Cardiac muscle cell (in vitro differentiated cells and primary cell): ENCODE data around the gene ANKRD31. TPM values are rescaled to one million over a fixed set of nuclear protein-coding genes. Genes with fewer than 3 reads are reported as not detected.

Source experiments
- DNase-seq, 2 donors: peaks; one replicate each; pipeline versions ENCODE4 v3.0.0 to v3.0.0-alpha.2; 2010 to 2017; ENCODE audit warnings: low read depth in 1 of 2, low spot score in 1 of 2
- H3K27ac ChIP-seq: fragments of 200-600 bp; sonication (generic); 2 replicates; pipeline ENCODE4 v1.5.1; 2016
- H3K27me3 ChIP-seq: fragments of 200-600 bp; sonication (generic); 2 replicates; pipeline ENCODE4 v1.6.0; 2016; ENCODE audit warnings: control low read depth
- H3K36me3 ChIP-seq: fragments of 200-600 bp; sonication (generic); 2 replicates; pipeline ENCODE4 v1.5.1; 2016; ENCODE audit warnings: control low read depth
- H3K4me1 ChIP-seq: fragments of 200-600 bp; sonication (generic); 2 replicates; pipeline ENCODE4 v1.8.1; 2017; ENCODE audit warnings: low read depth, mild to moderate bottlenecking, mixed run types
- H3K4me3 ChIP-seq: fragments of 200-600 bp; sonication (generic); 2 replicates; pipeline ENCODE4 v1.5.1; 2016; ENCODE audit warnings: mild to moderate bottlenecking
- H3K9me3 ChIP-seq: fragments of 200-600 bp; sonication (generic); 2 replicates; pipeline ENCODE4 v1.5.1; 2017; ENCODE audit warnings: low read depth, mild to moderate bottlenecking, control low read depth
- CTCF ChIP-seq: IDR thresholded peaks from 2 replicates; pipeline ENCODE4 v1.5.1; 2012; ENCODE audit warnings: low read depth, mild to moderate bottlenecking, low read length
- polyA plus RNA-seq: library from polyadenylated mRNA; unstranded; fragments of >200 nt; fragmentation: Nextera tagmentation; extraction: Ambion mirVana; gene quantifications from 2 replicates; pipeline ENCODE4 v1.2.1, GENCODE V29; 2016
- total RNA-seq: library from RNA; depleted of rRNA; stranded (reverse); fragments of >200 nt; gene quantifications from 2 replicates; pipeline ENCODE4 v1.2.3, GENCODE V29; 2016

ANKRD31 gene
- total and polyA plus RNA-seq, 2 experiments from 2014 or later = 0.15 to 0.21 TPM

GRCh38 chr5:75214928-75215327, 21.8 kb downstream of the ANKRD31 start:
- Histone ChIP-seq H3K36me3 (no peaks in the 10 kb centered on the region), H3K27ac (no peak overlapping the region), H3K4me3 (no peak overlapping the region), H3K9me3 (no peaks in the 10 kb centered on the region), H3K27me3 (no peaks in the 10 kb centered on the region), H3K4me1 (no peaks in the 10 kb centered on the region)
- no peak for DNase-seq
- TF ChIP-seq CTCF = no peak

GRCh38 chr5:75214409-75214808, 22.3 kb downstream of the ANKRD31 start:
- Histone ChIP-seq H3K4me1 (no peaks in the 10 kb centered on the region), H3K27me3 (no peaks in the 10 kb centered on the region)

GRCh38 chr5:75203604-75204003, 33.1 kb downstream of the ANKRD31 start:
- Histone ChIP-seq H3K27me3 (no peaks in the 10 kb centered on the region), H3K27ac (no peak overlapping the region), H3K4me1 (no peaks in the 10 kb centered on the region), H3K4me3 (no peak overlapping the region), H3K9me3 (no peaks in the 10 kb centered on the region), H3K36me3 (no peaks in the 10 kb centered on the region)
- no peak for DNase-seq
- no peak for TF ChIP-seq CTCF

More at GRCh38 chr5:75214409-75214808, 22.3 kb downstream of the ANKRD31 start:
- H3K36me3 ChIP-seq = no peaks in the 10 kb centered on the region
- no peak overlapping the region for H3K4me3 ChIP-seq
- DNase-seq = no peak
- no peak overlapping the region for H3K27ac ChIP-seq
- TF ChIP-seq CTCF = no peak
- H3K9me3 ChIP-seq = no peaks in the 10 kb centered on the region

GRCh38 chr5:75202935-75203334, 33.7 kb downstream of the ANKRD31 start:
- Histone ChIP-seq H3K36me3 (no peaks in the 10 kb centered on the region), H3K4me3 (no peak overlapping the region), H3K9me3 (no peaks in the 10 kb centered on the region), H3K27me3 (no peaks in the 10 kb centered on the region), H3K27ac (no peak overlapping the region), H3K4me1 (no peaks in the 10 kb centered on the region)
- DNase-seq = no peak
- no peak for TF ChIP-seq CTCF

- Histone ChIP-seq H3K4me3 (no peak overlapping the region), H3K27ac (no peak overlapping the region)
- no peak for TF ChIP-seq CTCF
These were observed 35.9 kb downstream of the ANKRD31 start for GRCh38 chr5:75200776-75201175.

GRCh38 chr5:75199946-75200345, 36.7 kb downstream of the ANKRD31 start:
- TF ChIP-seq CTCF = no peak
- Histone ChIP-seq H3K9me3 (no peaks in the 10 kb centered on the region), H3K4me3 (no peak overlapping the region), H3K27ac (no peak overlapping the region), H3K4me1 (no peaks in the 10 kb centered on the region), H3K27me3 (peaks cover 8% of the 10 kb centered on the region), H3K36me3 (no peaks in the 10 kb centered on the region)
- DNase-seq = no peak

More at GRCh38 chr5:75200776-75201175, 35.9 kb downstream of the ANKRD31 start:
- H3K4me1 ChIP-seq = no peaks in the 10 kb centered on the region
- no peak for DNase-seq
- no peaks in the 10 kb centered on the region for H3K36me3 ChIP-seq
- peaks cover 5% of the 10 kb centered on the region for H3K27me3 ChIP-seq
- H3K9me3 ChIP-seq = no peaks in the 10 kb centered on the region
